Upper lobe of left lung (tissue), 4 donors: Measurements from ENCODE around the gene CCNQ.

ENCODE experiments used
- CTCF ChIP-seq, 6 experiments: fragments of 450-650 bp in 4 of 6; fragments of 200-600 bp in 2 of 6; sonication (generic) in 2 of 6; IDR thresholded peaks; one replicate each; pipeline ENCODE4 v1.5.1; 2016 to 2019; ENCODE audit warnings: antibody characterized with exemption in 6 of 6
- EP300 ChIP-seq, 4 donors: sonication (generic); formaldehyde crosslinking; IDR thresholded peaks; one replicate each; pipeline ENCODE4 v1.5.1; 2017; ENCODE audit warnings: antibody characterized with exemption in 4 of 4, control low read depth in 2 of 4
- POLR2A ChIP-seq, 4 donors: fragments of 450-650 bp; IDR thresholded peaks; one replicate each; pipeline ENCODE4 v1.5.1; 2016 to 2017; ENCODE audit warnings: antibody characterized with exemption in 4 of 4, mild to moderate bottlenecking in 2 of 4
- POLR2AphosphoS5 ChIP-seq, 2 donors: sonication (generic); formaldehyde crosslinking; IDR thresholded peaks; one replicate each; pipeline ENCODE4 v1.5.1; 2017; ENCODE audit warnings: antibody characterized with exemption in 2 of 2

- no peak for TF ChIP-seq CTCF (IDR thresholded peaks at IDR 0.05)
- TF ChIP-seq POLR2AphosphoS5 (IDR thresholded peaks at IDR 0.05) = no peak
- TF ChIP-seq POLR2A (IDR thresholded peaks at IDR 0.05) = no peak
- TF ChIP-seq EP300 (IDR thresholded peaks at IDR 0.05) = no peak
These were observed 38.9 kb downstream of the CCNQ start for GRCh38 chrX:153560000-153560399.
